ENCODE data around the gene ABCF2. TPM values are rescaled to one million over a fixed set of nuclear protein-coding genes. Genes with fewer than 3 reads are reported as not detected.
A peak's percentile ranks its signal among the peaks of the same experiment; 100 is the strongest.

The ABCF2 gene
- polyA plus RNA-seq, 1 of the 3 experiments (the other 2 are of a cell fraction): 75.4 TPM

DNA sequence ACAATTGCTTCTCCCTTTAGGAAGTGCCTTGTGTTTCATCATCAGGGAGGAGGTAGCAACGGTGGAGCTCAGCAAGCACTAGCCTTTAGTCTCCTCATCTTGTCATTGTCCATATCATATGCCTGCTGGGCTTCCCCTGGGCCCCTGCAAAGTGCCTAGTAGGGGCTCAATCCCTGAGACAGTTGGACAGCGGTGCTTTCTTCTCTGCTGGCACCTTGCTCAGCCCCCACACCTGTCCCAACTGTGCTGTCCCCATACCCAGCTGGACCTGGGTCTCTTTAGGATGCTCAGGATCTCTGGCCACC is 16.0 kb upstream of the ABCF2 start:
- peaks cover 42% of the 10 kb centered on the region for H3F3A ChIP-seq (replicated peaks; ENCODE audit: insufficient read depth)
- H2AFZ ChIP-seq (ENCODE audit: low read depth): no peak overlapping the region
- H3K9me3 ChIP-seq: no peaks in the 10 kb centered on the region
- DNase-seq: no peak
- no peak overlapping the region for H3K9ac ChIP-seq
- POLR2A ChIA-PET: interaction anchor here (0.8 to 3.7 kb wide), 5 partner anchors 9 to 30 kb away, joined by 3 to 20 read pairs (median 8); partner anchors contain the start of genes ABCF2 and CHPF2
- H3K27ac ChIP-seq (ENCODE audit: low read depth in 2 of 2, low read length in 1 of 2): no peak overlapping the region
- peaks cover 40% of the 10 kb centered on the region for H3K79me2 ChIP-seq (ENCODE audit: insufficient read depth)
- no peak overlapping the region for H3K4me3 ChIP-seq (ENCODE audit: low read depth in 2 of 2, low read length in 1 of 2)
- no peaks in the 10 kb centered on the region for H3K9me2 ChIP-seq
- CTCF ChIA-PET: interaction anchor here (1.0 to 6.2 kb wide), 15 partner anchors 8 to 119 kb away, joined by 3 to 122 read pairs (median 15); partner anchors contain the start of genes ABCF2, CHPF2 and GBX1
- no peaks in the 10 kb centered on the region for H3K27me3 ChIP-seq (ENCODE audit: insufficient read depth)
- peaks cover 31 to 35% of the 10 kb centered on the region in 2 experiments for H3K4me1 ChIP-seq (ENCODE audit: control insufficient read depth in 1 of 2, insufficient read depth in 2 of 2, low read depth in 1 of 2, low read length in 1 of 2)
- peaks cover 16 to 50% of the 10 kb centered on the region in 2 experiments for H3K36me3 ChIP-seq (replicated peaks in 1 of 2; ENCODE audit: control insufficient read depth in 1 of 2, insufficient read depth in 2 of 2, low read length in 1 of 2)
- 38% methylated on average over 1 of the region's 2 CpGs for WGBS (ENCODE audit: low lambda C conversion rate)
- TF ChIP-seq FOXM1 (IDR thresholded peaks at IDR 0.05; ENCODE audit: low read depth): no peak
- no peak for TF ChIP-seq RFX5 (IDR thresholded peaks at IDR 0.05; ENCODE audit: low read length)
- TF ChIP-seq PBX3 (IDR thresholded peaks at IDR 0.05): no peak
- no peak overlapping the region for H3K4me2 ChIP-seq
- H4K20me1 ChIP-seq (ENCODE audit: insufficient read depth): peaks cover 37% of the 10 kb centered on the region

DNA sequence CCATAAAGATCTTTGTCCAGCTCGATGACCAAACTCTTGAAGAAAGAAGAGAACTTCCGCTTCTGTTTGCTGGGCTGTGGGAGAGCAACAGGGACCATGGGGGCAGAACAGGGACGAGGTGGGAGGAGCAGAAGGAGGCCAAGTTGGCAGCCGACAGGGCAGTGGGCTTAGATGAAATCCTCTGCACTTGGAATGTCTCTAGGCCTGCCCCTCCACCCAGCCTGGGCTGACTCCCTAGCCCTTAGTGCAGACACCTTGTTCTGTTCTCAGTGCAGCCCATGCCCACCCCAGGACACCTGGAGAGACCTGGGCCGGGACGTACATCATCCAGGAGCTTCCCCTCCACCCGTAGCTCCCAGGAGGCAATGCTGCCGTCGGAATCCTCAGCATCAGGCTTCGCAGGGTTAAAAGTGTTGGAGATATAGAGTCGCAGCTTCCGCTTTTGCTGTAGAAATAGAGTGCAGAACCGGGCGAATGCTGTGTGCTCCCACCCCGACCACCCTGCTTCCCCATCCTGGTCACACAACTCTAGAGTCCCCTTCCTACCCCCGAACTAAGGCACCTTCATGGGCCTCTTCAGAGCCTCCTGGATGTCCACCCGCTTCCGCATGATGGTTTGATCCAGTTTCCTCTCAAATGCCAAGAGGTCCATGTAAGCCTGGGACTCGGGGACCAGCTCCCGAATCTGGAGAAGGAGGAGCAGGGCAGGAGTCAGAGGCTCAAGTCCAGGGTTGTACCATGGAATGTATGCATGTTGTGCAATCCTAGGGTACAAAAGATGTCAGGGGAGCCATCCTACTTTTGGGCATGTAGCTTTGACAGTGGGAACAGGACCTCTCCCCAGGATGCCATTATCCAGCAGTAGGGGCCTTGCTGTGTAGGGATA is 15.4 kb upstream of the ABCF2 start:
- Histone ChIP-seq H3K9ac (no peak overlapping the region), H4K20me1 (ENCODE audit: insufficient read depth) (peaks cover 43% of the 10 kb centered on the region), H3K79me2 (ENCODE audit: insufficient read depth) (peaks cover 40% of the 10 kb centered on the region), H3K4me3 (ENCODE audit: low read depth in 2 of 2, low read length in 1 of 2) (no peak overlapping the region), H3K27ac (ENCODE audit: low read depth in 2 of 2, low read length in 1 of 2) (no peak overlapping the region), H3K27me3 (ENCODE audit: insufficient read depth) (no peaks in the 10 kb centered on the region), H3K4me1 (ENCODE audit: control insufficient read depth in 1 of 2, insufficient read depth in 2 of 2, low read depth in 1 of 2, low read length in 1 of 2) (peaks cover 27 to 29% of the 10 kb centered on the region in 2 experiments), H3K9me3 (no peaks in the 10 kb centered on the region), H3K36me3 (replicated peaks in 1 of 2; ENCODE audit: control insufficient read depth in 1 of 2, insufficient read depth in 2 of 2, low read length in 1 of 2) (peaks cover 17 to 56% of the 10 kb centered on the region in 2 experiments), H3K4me2 (no peak overlapping the region), H2AFZ (ENCODE audit: low read depth) (no peak overlapping the region), H3F3A (replicated peaks; ENCODE audit: insufficient read depth) (peaks cover 41% of the 10 kb centered on the region), H3K9me2 (no peaks in the 10 kb centered on the region)
- 91% methylated on average over 16 of the region's 20 CpGs for WGBS (ENCODE audit: low lambda C conversion rate)
- no peak for TF ChIP-seq SMC3 (IDR thresholded peaks at IDR 0.05; ENCODE audit: low read depth, low read length)
- TF ChIP-seq POLR2AphosphoS5 (IDR thresholded peaks at IDR 0.05; ENCODE audit: low read depth, low read length): peak; percentile 28
- no peak for TF ChIP-seq PBX3 (IDR thresholded peaks at IDR 0.05)
- TF ChIP-seq NRF1 (IDR thresholded peaks at IDR 0.05; ENCODE audit: low read depth, low read length): no peak
- TF ChIP-seq SIN3A (IDR thresholded peaks at IDR 0.05; ENCODE audit: borderline replicate concordance, low read depth, low read length): no peak
- no peak for TF ChIP-seq RCOR1 (IDR thresholded peaks at IDR 0.05; ENCODE audit: low read length)
- CTCF ChIA-PET: interaction anchor here (0.6 to 6.2 kb wide), 18 partner anchors 8 to 127 kb away, joined by 3 to 122 read pairs (median 6); partner anchors contain the start of genes ABCF2 and CHPF2
- no peak for DNase-seq
- POLR2A ChIA-PET: interaction anchor here (1.0 to 3.7 kb wide), 4 partner anchors 10 to 15 kb away, joined by 3 to 20 read pairs (median 13); partner anchors contain the start of genes ABCF2 and CHPF2

Data from SK-N-SH (cell line).